ENCODE results near the gene EXOC3. TPM values are rescaled to one million over a fixed set of nuclear protein-coding genes. Genes with fewer than 3 reads are reported as not detected.
A peak's percentile ranks its signal among the peaks of the same experiment; 100 is the strongest.

Gene EXOC3
- total and polyA plus RNA-seq, 2 experiments from 2014 or later = 39.9 to 40.9 TPM

DNA sequence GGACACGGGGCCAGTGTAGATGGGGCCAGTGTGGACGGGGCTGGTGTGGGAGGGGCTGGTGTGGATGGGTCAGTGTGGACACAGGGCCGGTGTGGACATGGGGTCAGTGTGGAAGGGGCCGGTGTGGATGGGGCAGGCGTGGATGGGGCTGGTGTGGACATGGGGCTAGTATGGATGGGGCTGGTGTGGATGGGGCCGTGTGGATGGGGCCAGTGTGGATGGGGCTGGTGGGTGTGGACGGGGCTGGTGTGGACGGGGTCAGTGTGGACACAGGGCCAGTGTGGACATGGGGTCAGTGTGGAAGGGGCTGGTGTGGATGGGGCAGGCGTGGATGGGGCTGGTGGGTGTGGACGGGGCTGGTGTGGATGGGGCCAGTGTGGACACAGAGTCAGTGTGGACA is 57.5 kb downstream of the EXOC3 start:
- 63 to 70% methylated on average over 3 to 10 of the region's 10 CpGs for WGBS, 2 experiments (ENCODE audit: low coverage in 1 of 2, low lambda C conversion rate in 2 of 2, missing lambda C conversion rate in 2 of 2)
- Histone ChIP-seq H3K9me3 (ENCODE audit: low read depth) (no peaks in the 10 kb centered on the region), H4K20me1 (ENCODE audit: insufficient read depth) (no peaks in the 10 kb centered on the region), H3K27me3 (replicated peaks; ENCODE audit: insufficient read depth) (peaks cover 41% of the 10 kb centered on the region), H3K27ac (no peak overlapping the region), H3K4me2 (ENCODE audit: unreplicated experiment) (no peak overlapping the region), H3K36me3 (ENCODE audit: low read depth) (no peaks in the 10 kb centered on the region), H3F3A (ENCODE audit: insufficient read depth) (no peaks in the 10 kb centered on the region), H3K9ac (no peak overlapping the region), H3K4me3 (no peak overlapping the region), H3K4me1 (ENCODE audit: insufficient read depth) (no peaks in the 10 kb centered on the region), H3K9me2 (ENCODE audit: insufficient read depth) (no peaks in the 10 kb centered on the region), H2AFZ (no peak overlapping the region), H3K79me2 (ENCODE audit: insufficient read depth) (no peaks in the 10 kb centered on the region)
- in situ Hi-C loops (cut with MboI) = no loop called here
- DNase-seq = no peak
- TF ChIP-seq EZH2phosphoT487 (IDR thresholded peaks at IDR 0.05; ENCODE audit: insufficient read depth, low read depth) (no peak), EZH2 (IDR thresholded peaks at IDR 0.05; ENCODE audit: insufficient read depth, poor library complexity, severe bottlenecking) (no peak)

DNA sequence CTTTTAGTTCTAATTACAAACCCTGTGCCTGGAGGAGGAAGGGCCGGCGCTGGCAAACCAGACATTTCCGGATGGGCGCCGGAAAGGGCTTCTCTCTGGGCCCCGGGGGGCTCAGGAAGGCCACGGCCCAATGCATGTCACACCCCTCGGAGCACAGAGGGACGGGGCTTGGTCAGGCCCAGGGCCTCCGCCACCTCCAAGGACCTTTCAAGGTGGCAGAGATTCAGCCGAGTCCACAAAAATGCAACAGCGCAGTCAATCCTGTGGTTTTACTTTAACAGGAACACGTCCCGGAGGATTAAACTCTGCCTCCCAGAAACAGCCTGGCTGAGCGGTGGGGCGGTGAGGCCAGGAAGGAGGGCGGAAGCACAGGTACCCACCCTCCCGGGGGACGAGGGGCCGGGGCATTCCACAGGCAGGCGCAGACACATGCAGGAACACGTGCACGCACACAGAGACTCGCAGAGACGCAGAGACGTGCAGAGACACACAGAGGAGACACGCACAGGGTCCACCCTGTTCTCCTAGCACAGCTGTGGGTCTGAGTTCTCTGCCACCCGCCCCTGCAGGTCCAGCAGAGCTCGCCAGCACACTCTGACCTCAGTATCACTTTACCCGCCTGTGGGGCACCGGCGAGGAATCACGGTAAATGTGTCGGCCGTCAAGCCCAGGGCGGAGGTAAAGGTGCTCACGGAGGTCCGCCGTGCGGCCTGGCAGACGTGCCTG is 58.3 kb downstream of the EXOC3 start:
- Histone ChIP-seq H3K4me3 (no peak overlapping the region), H3K4me2 (ENCODE audit: unreplicated experiment) (no peak overlapping the region), H3K4me1 (ENCODE audit: insufficient read depth) (no peaks in the 10 kb centered on the region), H3K27ac (no peak overlapping the region), H2AFZ (no peak overlapping the region), H3K9me2 (ENCODE audit: insufficient read depth) (no peaks in the 10 kb centered on the region), H3K79me2 (ENCODE audit: insufficient read depth) (no peaks in the 10 kb centered on the region), H3K9me3 (ENCODE audit: low read depth) (no peaks in the 10 kb centered on the region), H3F3A (ENCODE audit: insufficient read depth) (no peaks in the 10 kb centered on the region), H3K9ac (no peak overlapping the region), H3K27me3 (replicated peaks; ENCODE audit: insufficient read depth) (peaks cover 41% of the 10 kb centered on the region), H3K36me3 (ENCODE audit: low read depth) (no peaks in the 10 kb centered on the region), H4K20me1 (ENCODE audit: insufficient read depth) (no peaks in the 10 kb centered on the region)
- in situ Hi-C loops (cut with MboI) = no loop called here
- no peak for DNase-seq
- TF ChIP-seq EZH2phosphoT487 (IDR thresholded peaks at IDR 0.05; ENCODE audit: insufficient read depth, low read depth) (no peak), EZH2 (IDR thresholded peaks at IDR 0.05; ENCODE audit: insufficient read depth, poor library complexity, severe bottlenecking) (no peak)
- 59 to 73% methylated on average over 39 to 41 of the region's 41 CpGs for WGBS, 2 experiments (ENCODE audit: low coverage in 1 of 2, low lambda C conversion rate in 2 of 2, missing lambda C conversion rate in 2 of 2)

DNA sequence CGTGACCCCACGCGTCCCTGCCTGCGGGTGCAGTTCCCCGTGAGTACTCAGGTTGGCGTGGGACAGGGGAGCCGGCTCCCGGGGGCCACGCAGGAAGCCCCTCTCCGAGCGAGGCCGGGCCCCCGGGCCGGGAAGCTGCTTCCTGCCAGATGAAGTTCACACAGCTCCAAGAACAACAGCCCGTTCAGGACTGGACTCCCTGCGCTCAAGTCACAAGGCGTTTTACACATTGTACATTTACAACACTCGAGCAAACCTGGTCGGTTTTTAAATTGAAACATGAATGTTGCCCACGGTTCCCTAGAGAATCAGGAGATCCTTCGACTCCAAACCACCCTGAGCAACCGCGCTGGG is 58.8 kb downstream of the EXOC3 start:
- H3K4me2 ChIP-seq (ENCODE audit: unreplicated experiment) = no peak overlapping the region
- 12 to 13% methylated on average over 23 of the region's 23 CpGs for WGBS, 2 experiments (ENCODE audit: low coverage in 1 of 2, low lambda C conversion rate in 2 of 2, missing lambda C conversion rate in 2 of 2)
- TF ChIP-seq EZH2 (IDR thresholded peaks at IDR 0.05; ENCODE audit: insufficient read depth, poor library complexity, severe bottlenecking) (no peak), EZH2phosphoT487 (IDR thresholded peaks at IDR 0.05; ENCODE audit: insufficient read depth, low read depth) (no peak)
- H3K79me2 ChIP-seq (ENCODE audit: insufficient read depth) = no peaks in the 10 kb centered on the region
- no peaks in the 10 kb centered on the region for H3K36me3 ChIP-seq (ENCODE audit: low read depth)
- no peaks in the 10 kb centered on the region for H3K9me2 ChIP-seq (ENCODE audit: insufficient read depth)
- H3K9ac ChIP-seq = no peak overlapping the region
- no peaks in the 10 kb centered on the region for H3F3A ChIP-seq (ENCODE audit: insufficient read depth)
- H4K20me1 ChIP-seq (ENCODE audit: insufficient read depth) = no peaks in the 10 kb centered on the region
- no peak overlapping the region for H3K4me3 ChIP-seq
- DNase-seq = peak; percentile 28
- H3K9me3 ChIP-seq (ENCODE audit: low read depth) = no peaks in the 10 kb centered on the region
- peaks cover 35% of the 10 kb centered on the region for H3K27me3 ChIP-seq (replicated peaks; ENCODE audit: insufficient read depth)
- in situ Hi-C loops (cut with MboI) = no loop called here
- H2AFZ ChIP-seq = no peak overlapping the region
- no peaks in the 10 kb centered on the region for H3K4me1 ChIP-seq (ENCODE audit: insufficient read depth)
- no peak overlapping the region for H3K27ac ChIP-seq

DNA sequence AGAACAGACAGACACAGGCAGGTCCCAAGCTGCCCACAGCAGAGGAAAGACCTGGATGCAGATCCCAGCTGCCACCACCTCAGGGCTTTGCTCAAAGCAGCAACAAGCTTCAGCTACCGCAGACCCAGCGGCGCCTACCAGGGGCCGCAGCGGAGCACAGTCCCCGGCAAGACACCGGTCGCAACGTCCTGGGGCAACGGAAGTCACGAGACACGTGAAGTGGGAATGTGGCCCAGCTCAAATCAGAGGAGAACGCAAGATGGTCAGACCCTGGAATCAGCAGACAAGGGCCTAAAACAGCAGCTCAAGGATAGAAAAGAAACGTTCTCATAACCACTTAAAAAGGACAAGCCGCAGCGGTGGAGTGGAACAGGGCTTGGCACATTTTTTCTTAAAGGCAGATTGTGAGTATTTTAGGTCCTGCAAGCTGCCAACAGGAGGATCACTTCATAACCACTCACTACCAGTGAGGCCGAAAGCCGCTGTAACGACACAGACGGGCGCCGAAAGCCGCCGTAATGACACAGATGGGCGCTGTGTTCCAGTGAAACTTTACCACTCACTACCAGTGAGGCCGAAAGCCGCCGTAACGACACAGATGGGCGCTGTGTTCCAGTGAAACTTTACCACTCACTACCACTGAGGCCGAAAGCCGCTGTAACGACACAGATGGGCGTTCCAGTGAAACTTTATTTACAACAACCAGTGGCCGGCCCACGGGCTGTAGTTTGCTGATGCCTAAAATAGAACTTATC is 59.5 kb downstream of the EXOC3 start:
- H2AFZ ChIP-seq = no peak overlapping the region
- no peaks in the 10 kb centered on the region for H3K36me3 ChIP-seq (ENCODE audit: low read depth)
- no peak overlapping the region for H3K4me3 ChIP-seq
- no peaks in the 10 kb centered on the region for H4K20me1 ChIP-seq (ENCODE audit: insufficient read depth)
- no peak overlapping the region for H3K27ac ChIP-seq
- peak; percentile 34 for DNase-seq
- WGBS, 2 experiments (ENCODE audit: low coverage in 1 of 2, low lambda C conversion rate in 2 of 2, missing lambda C conversion rate in 2 of 2) = 46 to 49% methylated on average over 35 to 36 of the region's 36 CpGs
- H3K4me2 ChIP-seq (ENCODE audit: unreplicated experiment) = no peak overlapping the region
- H3K4me1 ChIP-seq (ENCODE audit: insufficient read depth) = no peaks in the 10 kb centered on the region
- no peaks in the 10 kb centered on the region for H3K9me2 ChIP-seq (ENCODE audit: insufficient read depth)
- in situ Hi-C loops (cut with MboI) = no loop called here
- H3K9ac ChIP-seq = no peak overlapping the region
- H3F3A ChIP-seq (ENCODE audit: insufficient read depth) = no peaks in the 10 kb centered on the region
- H3K79me2 ChIP-seq (ENCODE audit: insufficient read depth) = no peaks in the 10 kb centered on the region
- H3K9me3 ChIP-seq (ENCODE audit: low read depth) = no peaks in the 10 kb centered on the region
- TF ChIP-seq EZH2phosphoT487 (IDR thresholded peaks at IDR 0.05; ENCODE audit: insufficient read depth, low read depth) (no peak), EZH2 (IDR thresholded peaks at IDR 0.05; ENCODE audit: insufficient read depth, poor library complexity, severe bottlenecking) (no peak)
- peaks cover 35% of the 10 kb centered on the region for H3K27me3 ChIP-seq (replicated peaks; ENCODE audit: insufficient read depth)

Data from GM23248 (cell line).